ENCODE results near the gene USP17L30. TPM values are rescaled to one million over a fixed set of nuclear protein-coding genes. Genes with fewer than 3 reads are reported as not detected.

Gene USP17L30
- total RNA-seq, 1 donor from 2014 or later, result not detected

Other genes with a start within 250 kb of the USP17L30 start
- gene FAM90A26, start 192.7 kb upstream of the USP17L30 start, total RNA-seq, result not detected
- gene USP17L10, start 152.5 kb upstream of the USP17L30 start, total RNA-seq, result not detected
- gene USP17L11, start 147.7 kb upstream of the USP17L30 start, total RNA-seq, result not detected
- not detected for gene USP17L12, start 143.0 kb upstream of the USP17L30 start, total RNA-seq
- not detected for gene USP17L13, start 138.2 kb upstream of the USP17L30 start, total RNA-seq
- gene USP17L15, start 128.7 kb upstream of the USP17L30 start, total RNA-seq, result not detected
- not detected for gene USP17L17, start 119.2 kb upstream of the USP17L30 start, total RNA-seq
- gene USP17L18, start 114.5 kb upstream of the USP17L30 start, total RNA-seq, result not detected
- not detected for gene USP17L19, start 109.8 kb upstream of the USP17L30 start, total RNA-seq
- gene USP17L20, start 105.0 kb upstream of the USP17L30 start, total RNA-seq, result not detected
- gene USP17L21, start 100.3 kb upstream of the USP17L30 start, total RNA-seq, result not detected
- not detected for gene USP17L22, start 95.5 kb upstream of the USP17L30 start, total RNA-seq
- gene USP17L24, start 38.0 kb upstream of the USP17L30 start, total RNA-seq, result not detected
- gene USP17L25, start 33.2 kb upstream of the USP17L30 start, total RNA-seq, result not detected
- not detected for gene USP17L26, start 28.5 kb upstream of the USP17L30 start, total RNA-seq
- gene USP17L5, start 23.7 kb upstream of the USP17L30 start, total RNA-seq, result not detected
- not detected for gene USP17L27, start 19.0 kb upstream of the USP17L30 start, total RNA-seq
- gene USP17L28, start 14.2 kb upstream of the USP17L30 start, total RNA-seq, result not detected
- not detected for gene USP17L29, start 9.5 kb upstream of the USP17L30 start, total RNA-seq
- gene DEFB131A, start 81.3 kb downstream of the USP17L30 start, total RNA-seq, result not detected